ENCODE data around the gene SHANK2. TPM values are rescaled to one million over a fixed set of nuclear protein-coding genes. Genes with fewer than 3 reads are reported as not detected.
A peak's percentile ranks its signal among the peaks of the same experiment; 100 is the strongest.

The SHANK2 gene
- total RNA-seq, 2 donors from 2014 or later = 22.3 to 49.6 TPM

GRCh38 chr11:71294846-71295600 is 42.6 kb upstream of the SHANK2 start:
- H3K4me1 ChIP-seq (ENCODE audit: control insufficient read depth, insufficient read depth, low read length) = no peaks in the 10 kb centered on the region
- Mint-ChIP-seq H3K36me3 (ENCODE audit: low read depth) (no peaks in the 10 kb centered on the region), H3K4me1 (no peaks in the 10 kb centered on the region), H3K27ac (no peak overlapping the region), H3K9me3 (peaks cover 20% of the 10 kb centered on the region), H3K27me3 (ENCODE audit: insufficient read depth) (peaks cover 3% of the 10 kb centered on the region), H3K4me3 (no peak overlapping the region)
- 88 to 93% methylated on average over 5 to 9 of the region's 9 CpGs for WGBS, 2 experiments (ENCODE audit: insufficient coverage in 1 of 2, insufficient read length in 1 of 2)
- no peak overlapping the region for H3K9ac ChIP-seq (ENCODE audit: extremely low read depth, low read length, poor library complexity, severe bottlenecking)
- no peaks in the 10 kb centered on the region for H3K36me3 ChIP-seq (ENCODE audit: control insufficient read depth, insufficient read depth, low read length)
- peaks cover 6% of the 10 kb centered on the region for H3K9me3 ChIP-seq (ENCODE audit: control insufficient read depth, low read length)
- no peak overlapping the region for H3K27ac ChIP-seq (ENCODE audit: low read depth, low read length)
- TF ChIP-seq CTCF (conservative IDR thresholded peaks at IDR 0.05) = no peak
- H3K27me3 ChIP-seq (ENCODE audit: control insufficient read depth, insufficient read depth, low read length, poor library complexity, severe bottlenecking) = no peaks in the 10 kb centered on the region
- DNase-seq = peak; percentile 17
- no peak overlapping the region for H3K4me3 ChIP-seq (ENCODE audit: low read length)

GRCh38 chr11:71293961-71294782 is 41.8 kb upstream of the SHANK2 start:
- no peak overlapping the region for H3K9ac ChIP-seq (ENCODE audit: extremely low read depth, low read length, poor library complexity, severe bottlenecking)
- no peaks in the 10 kb centered on the region for H3K4me1 Mint-ChIP-seq
- no peaks in the 10 kb centered on the region for H3K27me3 ChIP-seq (ENCODE audit: control insufficient read depth, insufficient read depth, low read length, poor library complexity, severe bottlenecking)
- no peak overlapping the region for H3K4me3 ChIP-seq (ENCODE audit: low read length)
- H3K27ac ChIP-seq (ENCODE audit: low read depth, low read length) = no peak overlapping the region
- H3K4me1 ChIP-seq (ENCODE audit: control insufficient read depth, insufficient read depth, low read length) = no peaks in the 10 kb centered on the region
- H3K27me3 Mint-ChIP-seq (ENCODE audit: insufficient read depth) = peaks cover 3% of the 10 kb centered on the region
- no peak overlapping the region for H3K4me3 Mint-ChIP-seq
- H3K27ac Mint-ChIP-seq = no peak overlapping the region
- no peak for TF ChIP-seq CTCF (conservative IDR thresholded peaks at IDR 0.05)
- H3K36me3 ChIP-seq (ENCODE audit: control insufficient read depth, insufficient read depth, low read length) = no peaks in the 10 kb centered on the region
- peak; percentile 38 for DNase-seq
- 91 to 100% methylated on average over 3 of the region's 3 CpGs for WGBS, 2 experiments (ENCODE audit: insufficient coverage in 1 of 2, insufficient read length in 1 of 2)
- no peaks in the 10 kb centered on the region for H3K36me3 Mint-ChIP-seq (ENCODE audit: low read depth)
- peaks cover 27% of the 10 kb centered on the region for H3K9me3 Mint-ChIP-seq
- H3K9me3 ChIP-seq (ENCODE audit: control insufficient read depth, low read length) = peaks cover 12% of the 10 kb centered on the region

GRCh38 chr11:71286701-71287643 is 34.6 kb upstream of the SHANK2 start:
- no peak overlapping the region for H3K4me3 Mint-ChIP-seq
- H3K36me3 Mint-ChIP-seq (ENCODE audit: low read depth) = no peaks in the 10 kb centered on the region
- no peaks in the 10 kb centered on the region for H3K4me1 ChIP-seq (ENCODE audit: control insufficient read depth, insufficient read depth, low read length)
- H3K36me3 ChIP-seq (ENCODE audit: control insufficient read depth, insufficient read depth, low read length) = no peaks in the 10 kb centered on the region
- TF ChIP-seq CTCF (conservative IDR thresholded peaks at IDR 0.05) = no peak
- H3K27ac Mint-ChIP-seq = no peak overlapping the region
- no peaks in the 10 kb centered on the region for H3K27me3 ChIP-seq (ENCODE audit: control insufficient read depth, insufficient read depth, low read length, poor library complexity, severe bottlenecking)
- no peaks in the 10 kb centered on the region for H3K4me1 Mint-ChIP-seq
- H3K27ac ChIP-seq (ENCODE audit: low read depth, low read length) = no peak overlapping the region
- peaks cover 12% of the 10 kb centered on the region for H3K9me3 ChIP-seq (ENCODE audit: control insufficient read depth, low read length)
- peaks cover 35% of the 10 kb centered on the region for H3K9me3 Mint-ChIP-seq
- peak; percentile 54 for DNase-seq
- peaks cover 16% of the 10 kb centered on the region for H3K27me3 Mint-ChIP-seq (ENCODE audit: insufficient read depth)
- 80 to 85% methylated on average over 13 to 14 of the region's 14 CpGs for WGBS, 2 experiments (ENCODE audit: insufficient coverage in 1 of 2, insufficient read length in 1 of 2)
- H3K9ac ChIP-seq (ENCODE audit: extremely low read depth, low read length, poor library complexity, severe bottlenecking) = no peak overlapping the region
- no peak overlapping the region for H3K4me3 ChIP-seq (ENCODE audit: low read length)
